ENCODE results near the gene ARPC4. TPM values are rescaled to one million over a fixed set of nuclear protein-coding genes. Genes with fewer than 3 reads are reported as not detected.

The ARPC4 gene
- total and polyA plus RNA-seq, 2 donors from 2014 or later, result 138 to 164 TPM

DNA sequence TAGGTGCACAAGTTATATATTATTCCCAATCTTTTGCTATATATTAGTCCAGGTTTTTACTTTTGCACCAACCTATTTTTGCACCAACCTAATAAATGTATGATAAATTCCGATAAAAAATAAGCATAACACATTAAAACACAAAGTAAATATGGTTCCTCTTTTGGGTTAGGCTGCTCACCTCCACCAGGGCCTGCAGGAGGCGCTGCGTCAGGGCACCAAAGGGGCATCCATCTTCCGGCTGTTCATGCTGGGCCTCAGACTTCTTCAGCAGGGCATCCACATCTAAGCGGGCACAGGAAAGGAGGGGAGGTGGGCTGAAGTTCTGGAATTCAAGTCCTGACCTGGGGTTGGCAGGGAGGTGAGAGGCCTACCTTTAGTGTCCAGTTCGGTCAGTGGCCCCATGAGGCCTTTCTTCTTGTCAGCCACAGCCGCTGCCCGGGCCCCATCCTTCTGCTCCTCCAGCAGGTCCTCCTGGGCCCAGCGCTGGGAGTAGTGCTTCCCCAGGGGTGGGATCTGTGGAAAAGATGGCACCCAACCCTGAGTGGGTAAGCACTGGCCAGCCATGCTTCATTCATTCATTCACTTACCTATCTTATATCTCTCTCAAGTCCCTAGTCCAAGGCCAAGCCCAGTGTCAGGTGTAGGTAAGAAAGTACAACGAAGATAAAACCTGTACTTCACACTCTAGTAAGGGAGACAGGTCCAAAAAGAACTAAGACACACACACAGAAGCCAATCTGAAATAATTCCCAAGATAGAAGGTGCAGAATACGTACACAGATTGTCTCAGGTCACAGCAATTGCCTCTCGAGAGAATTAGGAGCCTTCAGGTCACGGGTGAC, 5.8 kb upstream of the ARPC4 start:
- no peak for DNase-seq
- Histone ChIP-seq H3K9me3 (ENCODE audit: control insufficient read depth in 2 of 3, insufficient read depth in 1 of 3, low read length in 3 of 3) (no peaks in the 10 kb centered on the region), H3K4me1 (ENCODE audit: control insufficient read depth in 2 of 3, insufficient read depth in 2 of 3, low read depth in 1 of 3, low read length in 3 of 3) (peaks cover 2 to 21% (median 13%) of the 10 kb centered on the region in 3 donors), H3K27ac (ENCODE audit: low read depth in 2 of 2, low read length in 2 of 2) (no peak overlapping the region), H3K36me3 (ENCODE audit: control insufficient read depth in 2 of 3, insufficient read depth in 3 of 3, low read length in 3 of 3) (peaks cover 5 to 36% (median 16%) of the 10 kb centered on the region in 3 donors), H3K4me3 (ENCODE audit: low read length in 3 of 3) (no peak overlapping the region), H3K27me3 (ENCODE audit: control insufficient read depth, insufficient read depth, low read length) (no peaks in the 10 kb centered on the region), H3K9ac (ENCODE audit: low read length in 3 of 3) (no peak overlapping the region)
- no peak for FAIRE-seq
- intact Hi-C loops (cut with DNase I), result no loop called here
- no peak for TF ChIP-seq CTCF (IDR thresholded peaks at IDR 0.05; ENCODE audit: borderline replicate concordance, extremely low read depth, insufficient read depth)

DNA sequence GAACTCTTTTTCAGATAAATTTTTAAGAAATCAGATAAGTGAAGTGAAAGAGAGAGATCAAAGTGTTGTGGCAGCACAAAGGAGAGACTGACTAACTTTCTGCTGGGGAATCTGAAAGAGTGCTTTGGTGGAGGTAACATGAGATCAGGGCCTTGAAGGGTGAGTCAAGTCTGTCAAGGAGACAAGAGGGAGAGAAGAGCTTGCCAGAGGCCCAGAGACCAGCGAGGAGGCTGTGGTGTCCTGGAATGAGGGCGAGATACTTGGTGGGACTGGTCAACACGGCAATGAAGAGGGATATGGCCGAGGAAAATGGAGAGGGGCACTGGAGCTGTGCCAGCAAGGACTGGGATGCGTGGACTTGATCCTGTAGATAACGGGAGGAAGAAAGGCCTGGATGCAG, 5.2 kb upstream of the ARPC4 start:
- Histone ChIP-seq H3K36me3 (ENCODE audit: control insufficient read depth in 2 of 3, insufficient read depth in 3 of 3, low read length in 3 of 3) (peaks cover 5 to 36% (median 15%) of the 10 kb centered on the region in 3 donors), H3K27ac (ENCODE audit: low read depth in 2 of 2, low read length in 2 of 2) (no peak overlapping the region), H3K4me3 (ENCODE audit: low read length in 3 of 3) (no peak overlapping the region), H3K9me3 (ENCODE audit: control insufficient read depth in 2 of 3, insufficient read depth in 1 of 3, low read length in 3 of 3) (no peaks in the 10 kb centered on the region), H3K27me3 (ENCODE audit: control insufficient read depth, insufficient read depth, low read length) (no peaks in the 10 kb centered on the region), H3K9ac (ENCODE audit: low read length in 3 of 3) (no peak overlapping the region), H3K4me1 (ENCODE audit: control insufficient read depth in 2 of 3, insufficient read depth in 2 of 3, low read depth in 1 of 3, low read length in 3 of 3) (peaks cover 2 to 18% (median 13%) of the 10 kb centered on the region in 3 donors)
- FAIRE-seq (no peak), DNase-seq (no peak)
- intact Hi-C loops (cut with DNase I), result no loop called here
- no peak for TF ChIP-seq CTCF (IDR thresholded peaks at IDR 0.05; ENCODE audit: borderline replicate concordance, extremely low read depth, insufficient read depth)

GRCh38 chr3:9791127-9791526, 1.8 kb upstream of the ARPC4 start:
- Histone ChIP-seq H3K4me1 (ENCODE audit: control insufficient read depth in 2 of 3, insufficient read depth in 2 of 3, low read depth in 1 of 3, low read length in 3 of 3) (peaks cover 6 to 20% (median 8%) of the 10 kb centered on the region in 3 donors), H3K4me3 (ENCODE audit: low read length in 3 of 3) (no peak overlapping the region), H3K36me3 (ENCODE audit: control insufficient read depth in 2 of 3, insufficient read depth in 3 of 3, low read length in 3 of 3) (peaks cover 5 to 30% (median 13%) of the 10 kb centered on the region in 3 donors), H3K9me3 (ENCODE audit: control insufficient read depth in 2 of 3, insufficient read depth in 1 of 3, low read length in 3 of 3) (no peaks in the 10 kb centered on the region), H3K9ac (ENCODE audit: low read length in 3 of 3) (no peak overlapping the region), H3K27me3 (ENCODE audit: control insufficient read depth, insufficient read depth, low read length) (no peaks in the 10 kb centered on the region), H3K27ac (ENCODE audit: low read depth in 2 of 2, low read length in 2 of 2) (no peak overlapping the region)
- DNase-seq (no peak), FAIRE-seq (no peak)
- intact Hi-C loops (cut with DNase I), result no loop called here
- no peak for TF ChIP-seq CTCF (IDR thresholded peaks at IDR 0.05; ENCODE audit: borderline replicate concordance, extremely low read depth, insufficient read depth)

Data from kidney (tissue), 14 donors.